Right lobe of liver (tissue), 6 donors: ENCODE data around the gene DOK5. TPM values are rescaled to one million over a fixed set of nuclear protein-coding genes. Genes with fewer than 3 reads are reported as not detected.

Experiments used
- ATAC-seq, 4 donors: fragments of 200-7000 bp; cut with Tn5 transposase; one replicate each; pipeline ENCODE4 v1.9.1; 2020; ENCODE audit warnings: mild to moderate bottlenecking in 4 of 4, moderate library complexity in 4 of 4
- DNase-seq, 3 donors: peaks; one replicate each; pipeline ENCODE4 v3.0.0-alpha.2; 2020
- H3K27ac ChIP-seq, 3 donors: fragments of 200-600 bp; one replicate each; pipeline ENCODE4 v1.8.0; 2022
- H3K27me3 ChIP-seq, 2 donors: fragments of 200-600 bp; one replicate each; pipeline ENCODE4 v1.8.0; 2022
- H3K36me3 ChIP-seq, 4 donors: fragments of 200-600 bp; sonication (generic) in 1 of 4; one replicate each; pipeline versions ENCODE4 v1.5.1 to v1.8.0; 2017 to 2022; ENCODE audit warnings: control low read depth in 1 of 4
- H3K4me1 ChIP-seq, 4 donors: fragments of 200-600 bp; sonication (generic) in 1 of 4; one replicate each; pipeline versions ENCODE4 v1.5.1 to v1.8.0; 2017 to 2022; ENCODE audit warnings: control low read depth in 1 of 4
- H3K4me3 ChIP-seq, 3 donors: fragments of 200-600 bp; one replicate each; pipeline ENCODE4 v1.8.0; 2022
- H3K9me3 ChIP-seq, 4 donors: fragments of 200-600 bp; sonication (generic) in 1 of 4; one replicate each; pipeline versions ENCODE4 v1.5.1 to v1.8.0; 2017 to 2022; ENCODE audit warnings: control low read depth in 1 of 4
- CTCF ChIP-seq, 4 donors: fragments of 200-600 bp in 3 of 4; fragments of 450-650 bp in 1 of 4; IDR thresholded peaks; one replicate each; pipeline versions ENCODE4 v1.5.1 to v1.8.0; 2016 to 2022; ENCODE audit warnings: antibody characterized with exemption in 4 of 4, mild to moderate bottlenecking in 2 of 4
- POLR2A ChIP-seq: fragments of 450-650 bp; IDR thresholded peaks from one replicate; pipeline ENCODE4 v1.6.1; 2017; ENCODE audit warnings: antibody characterized with exemption, mild to moderate bottlenecking
- WGBS: methylation state at CpG from one replicate; pipeline ENCODE4 v1.1.6; 2018; ENCODE audit warnings: low coverage, low lambda C conversion rate; ENCODE audit not compliant: insufficient coverage; ENCODE audit errors: missing lambda C conversion rate; 5-methylcytosine and 5-hydroxymethylcytosine counted together
- intact Hi-C, 2 donors: fragments of 100-400 bp; cut with DNase I; formaldehyde crosslinking; loops; one replicate each; pipeline versions ENCODE4 v1.11.2 to v1.14.1; 2022
- total RNA-seq, 6 experiments: library from RNA; depleted of rRNA in 2 of 6; stranded (reverse); fragments of >200 nt in 2 of 6; fragmentation: NEBNext Ultra II Directional in 3 of 6; extraction: Animal tissue kit (Norgen Biotek cat#: 25700) in 3 of 6; gene quantifications; one replicate each; pipeline versions ENCODE4 v1.1.0 to v1.2.4, GENCODE V29; 2016 to 2023
- donor health status: DM: no; HTN: yes; CAD: no.
- donor health status: DM: no; HTN: no; CAD: no.
- donor health status: DM: no; HTN: no; CAD: no.
- donor health status: DM: no; HTN: yes; CAD: no.
- donor health status: DM: no; HTN: yes; CAD: no.

DOK5 gene
- total RNA-seq, 6 experiments from 2014 or later, result 0.43 to 0.69 TPM; not detected in 4

- Histone ChIP-seq H3K9me3 (no peaks in the 10 kb centered on the region), H3K27me3 (no peaks in the 10 kb centered on the region), H3K27ac (no peak overlapping the region), H3K4me3 (no peak overlapping the region), H3K36me3 (no peaks in the 10 kb centered on the region), H3K4me1 (no peaks in the 10 kb centered on the region)
- no peak for DNase-seq
- intact Hi-C loops, result no loop called here
- WGBS, result 51% methylated on average over 3 of the region's 4 CpGs
- no peak for ATAC-seq
- TF ChIP-seq POLR2A (no peak), CTCF (IDR thresholded peaks at IDR 0.05) (no peak)
Measured at GRCh38 chr20:54589402-54590030, 114.1 kb downstream of the DOK5 start.

- no peaks in the 10 kb centered on the region for H3K4me1 ChIP-seq
- H3K9me3 ChIP-seq, result no peaks in the 10 kb centered on the region
- no peaks in the 10 kb centered on the region for H3K36me3 ChIP-seq
- TF ChIP-seq CTCF (IDR thresholded peaks at IDR 0.05), result no peak
- no peak for TF ChIP-seq POLR2A
- no peak overlapping the region for H3K4me3 ChIP-seq
- H3K27ac ChIP-seq, result no peak overlapping the region
- intact Hi-C loops, result no loop called here
- peaks cover 0 to 4% of the 10 kb centered on the region in 2 donors for H3K27me3 ChIP-seq
- DNase-seq (no peak), ATAC-seq (no peak)
Measured at GRCh38 chr20:54590856-54591255, 115.5 kb downstream of the DOK5 start.

- ATAC-seq (no peak), DNase-seq (no peak)
- Histone ChIP-seq H3K9me3 (no peaks in the 10 kb centered on the region), H3K4me1 (no peaks in the 10 kb centered on the region), H3K27ac (no peak overlapping the region), H3K4me3 (no peak overlapping the region), H3K36me3 (no peaks in the 10 kb centered on the region), H3K27me3 (peaks cover 0 to 6% of the 10 kb centered on the region in 2 donors)
- intact Hi-C loops, result no loop called here
- TF ChIP-seq CTCF (IDR thresholded peaks at IDR 0.05) (no peak), POLR2A (no peak)
Measured at GRCh38 chr20:54596651-54597050, 121.3 kb downstream of the DOK5 start.

- no peak for TF ChIP-seq CTCF (IDR thresholded peaks at IDR 0.05)
- TF ChIP-seq POLR2A, result no peak
- ATAC-seq, result no peak
- H3K4me3 ChIP-seq, result no peak overlapping the region
- H3K36me3 ChIP-seq, result no peaks in the 10 kb centered on the region
- no peaks in the 10 kb centered on the region for H3K9me3 ChIP-seq
- no peaks in the 10 kb centered on the region for H3K4me1 ChIP-seq
- no peak for DNase-seq
- intact Hi-C loops, result no loop called here
- H3K27ac ChIP-seq, result no peak overlapping the region
- peaks cover 0 to 6% of the 10 kb centered on the region in 2 donors for H3K27me3 ChIP-seq
- WGBS, result 61% methylated on average over 5 of the region's 5 CpGs
Measured at GRCh38 chr20:54598352-54598751, 123.0 kb downstream of the DOK5 start.

GRCh38 chr20:54600634-54601033, 125.2 kb downstream of the DOK5 start:
- WGBS, result 28% methylated on average over 3 of the region's 3 CpGs
- no peaks in the 10 kb centered on the region for H3K4me1 ChIP-seq
- DNase-seq (no peak), ATAC-seq (no peak)
- intact Hi-C loops, result no loop called here
- no peak overlapping the region for H3K4me3 ChIP-seq
- H3K27ac ChIP-seq, result no peak overlapping the region
- no peaks in the 10 kb centered on the region for H3K9me3 ChIP-seq
- peaks cover 0 to 5% of the 10 kb centered on the region in 2 donors for H3K27me3 ChIP-seq
- H3K36me3 ChIP-seq, result no peaks in the 10 kb centered on the region
- TF ChIP-seq POLR2A (no peak), CTCF (IDR thresholded peaks at IDR 0.05) (no peak)
